Measurements from ENCODE around the gene PTBP3.

Gene PTBP3

DNA sequence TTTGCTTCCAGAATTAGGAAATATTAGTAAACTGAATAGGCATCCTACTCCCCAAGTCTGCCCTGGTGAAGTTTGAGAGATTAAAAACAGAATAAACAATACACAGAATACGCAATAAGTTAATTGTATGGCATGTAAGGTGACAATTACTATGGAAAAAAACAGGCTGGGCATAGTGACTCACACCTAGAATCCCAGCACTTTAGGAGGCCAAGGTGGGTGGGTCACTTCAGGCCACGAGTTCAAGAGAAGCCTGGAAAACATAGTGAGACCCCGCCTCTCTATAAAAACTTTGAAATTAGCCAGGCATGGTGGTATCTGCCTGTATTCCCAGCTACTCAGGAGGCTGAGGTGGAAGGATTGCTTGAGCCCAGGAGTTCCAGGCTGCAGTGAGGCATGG lies 94.1 kb downstream of the PTBP3 start:
- H3K4me2 ChIP-seq (ENCODE audit: low read depth, low read length, poor library complexity, severe bottlenecking), result no peak overlapping the region
- no peak overlapping the region for H3K9ac ChIP-seq (ENCODE audit: low read depth, low read length, poor library complexity, severe bottlenecking)
- no peaks in the 10 kb centered on the region for H3K9me3 ChIP-seq (ENCODE audit: insufficient read depth, low read depth, low read length)
- H3K27me3 ChIP-seq (ENCODE audit: insufficient read depth, low read length, poor library complexity, severe bottlenecking), result no peaks in the 10 kb centered on the region
- 0 out of 2 replicates have a peak, but pooled peaks cover 4% of the 10 kb centered on the region for H3K79me2 ChIP-seq (ENCODE audit: insufficient read depth, low read length)
- peaks cover 30% of the 10 kb centered on the region; the same call in 1 of the 2 replicates for H3K36me3 ChIP-seq (ENCODE audit: insufficient read depth, low read length)
- no peaks in the 10 kb centered on the region; the same call in 1 of the 2 replicates for H3F3A ChIP-seq (ENCODE audit: low read depth)
- H4K20me1 ChIP-seq (ENCODE audit: insufficient read depth, low read length, poor library complexity, severe bottlenecking), result no peaks in the 10 kb centered on the region
- no peak overlapping the region for H2AFZ ChIP-seq (ENCODE audit: low read length)
- H3K9me2 ChIP-seq (replicated peaks; ENCODE audit: low read depth, low read length), result no peaks in the 10 kb centered on the region
- no peak for TF ChIP-seq EZH2phosphoT487 (IDR thresholded peaks at IDR 0.05; ENCODE audit: borderline replicate concordance)
- TF ChIP-seq, protein P1, sequence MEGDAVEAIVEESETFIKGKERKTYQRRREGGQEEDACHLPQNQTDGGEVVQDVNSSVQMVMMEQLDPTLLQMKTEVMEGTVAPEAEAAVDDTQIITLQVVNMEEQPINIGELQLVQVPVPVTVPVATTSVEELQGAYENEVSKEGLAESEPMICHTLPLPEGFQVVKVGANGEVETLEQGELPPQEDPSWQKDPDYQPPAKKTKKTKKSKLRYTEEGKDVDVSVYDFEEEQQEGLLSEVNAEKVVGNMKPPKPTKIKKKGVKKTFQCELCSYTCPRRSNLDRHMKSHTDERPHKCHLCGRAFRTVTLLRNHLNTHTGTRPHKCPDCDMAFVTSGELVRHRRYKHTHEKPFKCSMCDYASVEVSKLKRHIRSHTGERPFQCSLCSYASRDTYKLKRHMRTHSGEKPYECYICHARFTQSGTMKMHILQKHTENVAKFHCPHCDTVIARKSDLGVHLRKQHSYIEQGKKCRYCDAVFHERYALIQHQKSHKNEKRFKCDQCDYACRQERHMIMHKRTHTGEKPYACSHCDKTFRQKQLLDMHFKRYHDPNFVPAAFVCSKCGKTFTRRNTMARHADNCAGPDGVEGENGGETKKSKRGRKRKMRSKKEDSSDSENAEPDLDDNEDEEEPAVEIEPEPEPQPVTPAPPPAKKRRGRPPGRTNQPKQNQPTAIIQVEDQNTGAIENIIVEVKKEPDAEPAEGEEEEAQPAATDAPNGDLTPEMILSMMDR (conservative IDR thresholded peaks at IDR 0.05; ENCODE audit: low read length), result no peak
- H3K4me3 ChIP-seq (ENCODE audit: low read length, poor library complexity, severe bottlenecking), result no peak overlapping the region
- H3K4me1 ChIP-seq (ENCODE audit: insufficient read depth, low read length, poor library complexity, severe bottlenecking), result no peaks in the 10 kb centered on the region

DNA sequence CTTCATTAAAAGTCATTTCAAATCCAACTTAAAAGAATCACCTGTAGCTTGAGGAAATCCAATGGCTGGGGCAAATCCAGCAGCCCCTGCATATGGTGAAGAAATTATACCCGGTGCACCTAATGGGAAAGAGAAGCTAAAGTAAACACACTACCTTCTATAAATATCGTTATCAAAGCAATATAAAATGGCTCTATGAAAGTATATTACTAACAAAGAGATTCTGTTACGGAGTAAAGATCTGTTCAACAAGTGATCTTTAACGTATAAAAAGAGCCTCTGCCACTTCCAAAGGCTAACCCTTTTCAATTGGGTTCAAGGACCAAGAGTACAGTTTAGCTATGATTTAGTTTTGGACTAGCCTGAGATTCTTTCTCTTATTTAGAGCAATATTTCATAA lies 98.6 kb downstream of the PTBP3 start:
- Histone ChIP-seq H3K9me3 (ENCODE audit: insufficient read depth, low read depth, low read length) (no peaks in the 10 kb centered on the region), H3K4me1 (ENCODE audit: insufficient read depth, low read length, poor library complexity, severe bottlenecking) (no peaks in the 10 kb centered on the region), H3K27me3 (ENCODE audit: insufficient read depth, low read length, poor library complexity, severe bottlenecking) (no peaks in the 10 kb centered on the region), H3F3A (ENCODE audit: low read depth) (no peaks in the 10 kb centered on the region; the same call in 1 of the 2 replicates), H2AFZ (ENCODE audit: low read length) (no peak overlapping the region), H3K4me2 (ENCODE audit: low read depth, low read length, poor library complexity, severe bottlenecking) (no peak overlapping the region), H3K9me2 (replicated peaks; ENCODE audit: low read depth, low read length) (no peaks in the 10 kb centered on the region), H3K36me3 (ENCODE audit: insufficient read depth, low read length) (peaks cover 38% of the 10 kb centered on the region; the same call in 1 of the 2 replicates), H3K4me3 (ENCODE audit: low read length, poor library complexity, severe bottlenecking) (no peak overlapping the region), H3K79me2 (ENCODE audit: insufficient read depth, low read length) (0 out of 2 replicates have a peak, but pooled peaks cover 4% of the 10 kb centered on the region), H4K20me1 (ENCODE audit: insufficient read depth, low read length, poor library complexity, severe bottlenecking) (no peaks in the 10 kb centered on the region), H3K9ac (ENCODE audit: low read depth, low read length, poor library complexity, severe bottlenecking) (no peak overlapping the region)
- TF ChIP-seq EZH2phosphoT487 (IDR thresholded peaks at IDR 0.05; ENCODE audit: borderline replicate concordance), result no peak

DNA sequence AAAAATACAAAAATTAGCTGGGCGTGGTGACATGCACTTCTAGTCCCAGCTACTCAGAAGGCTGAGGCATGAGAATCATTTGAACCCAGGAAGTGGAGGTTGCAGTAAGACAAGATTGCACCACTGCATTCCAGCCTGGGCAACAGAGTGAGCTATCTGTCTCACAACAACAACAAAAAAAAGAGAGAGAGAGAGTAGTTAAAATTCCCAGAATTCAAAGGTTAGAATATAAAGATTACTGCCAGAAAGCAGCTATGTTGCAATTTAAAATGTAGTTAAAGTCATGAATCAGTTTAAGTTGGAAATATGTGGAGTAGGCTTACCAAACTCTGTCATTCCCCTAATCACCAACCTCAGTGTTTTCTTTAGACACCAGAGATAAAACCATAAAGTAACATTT lies 99.7 kb downstream of the PTBP3 start:
- Histone ChIP-seq H2AFZ (ENCODE audit: low read length) (no peak overlapping the region), H3K4me1 (ENCODE audit: insufficient read depth, low read length, poor library complexity, severe bottlenecking) (no peaks in the 10 kb centered on the region), H3K9me2 (replicated peaks; ENCODE audit: low read depth, low read length) (no peaks in the 10 kb centered on the region), H3K4me2 (ENCODE audit: low read depth, low read length, poor library complexity, severe bottlenecking) (no peak overlapping the region), H4K20me1 (ENCODE audit: insufficient read depth, low read length, poor library complexity, severe bottlenecking) (no peaks in the 10 kb centered on the region), H3K79me2 (ENCODE audit: insufficient read depth, low read length) (0 out of 2 replicates have a peak, but pooled peaks cover 4% of the 10 kb centered on the region), H3K4me3 (ENCODE audit: low read length, poor library complexity, severe bottlenecking) (no peak overlapping the region), H3K27me3 (ENCODE audit: insufficient read depth, low read length, poor library complexity, severe bottlenecking) (no peaks in the 10 kb centered on the region), H3K9me3 (ENCODE audit: insufficient read depth, low read depth, low read length) (no peaks in the 10 kb centered on the region), H3K36me3 (ENCODE audit: insufficient read depth, low read length) (peaks cover 43% of the 10 kb centered on the region; the same call in 1 of the 2 replicates), H3K9ac (ENCODE audit: low read depth, low read length, poor library complexity, severe bottlenecking) (no peak overlapping the region), H3F3A (ENCODE audit: low read depth) (no peaks in the 10 kb centered on the region; the same call in 1 of the 2 replicates)
- TF ChIP-seq EZH2phosphoT487 (IDR thresholded peaks at IDR 0.05; ENCODE audit: borderline replicate concordance), result no peak
- TF ChIP-seq, protein P1 (conservative IDR thresholded peaks at IDR 0.05; ENCODE audit: low read length), result no peak

DNA sequence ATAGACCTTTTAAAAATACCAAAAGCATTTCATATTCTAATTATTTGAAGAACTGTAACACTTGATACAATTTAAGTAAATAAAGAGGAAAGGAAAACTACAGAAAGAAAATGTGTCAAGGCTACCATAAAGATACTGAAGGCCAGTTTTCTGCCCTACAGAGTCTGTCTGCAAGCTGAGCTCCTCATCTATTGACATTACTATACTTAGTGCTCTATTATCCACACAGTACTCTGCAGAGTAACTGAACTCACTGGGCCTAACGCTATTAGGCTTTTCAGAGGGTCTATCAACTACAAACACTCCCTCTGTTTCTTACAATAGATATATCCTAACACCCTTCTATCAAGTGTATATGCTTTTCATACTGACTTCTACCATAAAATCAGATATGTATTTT lies 101.2 kb downstream of the PTBP3 start:
- Histone ChIP-seq H3K4me3 (ENCODE audit: low read length, poor library complexity, severe bottlenecking) (no peak overlapping the region), H3K27me3 (ENCODE audit: insufficient read depth, low read length, poor library complexity, severe bottlenecking) (no peaks in the 10 kb centered on the region), H3K36me3 (ENCODE audit: insufficient read depth, low read length) (peaks cover 58% of the 10 kb centered on the region; the same call in 1 of the 2 replicates), H2AFZ (ENCODE audit: low read length) (no peak overlapping the region), H3K79me2 (ENCODE audit: insufficient read depth, low read length) (0 out of 2 replicates have a peak, but pooled peaks cover 4% of the 10 kb centered on the region), H3K9me2 (replicated peaks; ENCODE audit: low read depth, low read length) (no peaks in the 10 kb centered on the region), H3K4me1 (ENCODE audit: insufficient read depth, low read length, poor library complexity, severe bottlenecking) (no peaks in the 10 kb centered on the region), H3K9me3 (ENCODE audit: insufficient read depth, low read depth, low read length) (no peaks in the 10 kb centered on the region), H3K4me2 (ENCODE audit: low read depth, low read length, poor library complexity, severe bottlenecking) (no peak overlapping the region), H3F3A (ENCODE audit: low read depth) (no peaks in the 10 kb centered on the region; the same call in 1 of the 2 replicates), H4K20me1 (ENCODE audit: insufficient read depth, low read length, poor library complexity, severe bottlenecking) (no peaks in the 10 kb centered on the region), H3K9ac (ENCODE audit: low read depth, low read length, poor library complexity, severe bottlenecking) (no peak overlapping the region)
- TF ChIP-seq EZH2phosphoT487 (IDR thresholded peaks at IDR 0.05; ENCODE audit: borderline replicate concordance), result no peak
- TF ChIP-seq, protein P1 (conservative IDR thresholded peaks at IDR 0.05; ENCODE audit: low read length), result no peak

All from Loucy (cell line).